Suprapubic skin (tissue), 4 donors: ENCODE data around the gene CYP26C1.

Source experiments
- EP300 ChIP-seq: sonication (generic); formaldehyde crosslinking; IDR thresholded peaks from one replicate; pipeline ENCODE4 v1.6.1; 2017; ENCODE audit warnings: antibody characterized with exemption
- POLR2AphosphoS5 ChIP-seq, 3 donors: sonication (generic); formaldehyde crosslinking; IDR thresholded peaks; one replicate each; pipeline ENCODE4 v1.6.1; 2017; ENCODE audit warnings: antibody characterized with exemption in 3 of 3
- TF ChIP-seq, protein P1 (sequence below), 2 donors: fragments of 200-600 bp in 1 of 2; fragments of 450-650 bp in 1 of 2; sonication (generic) in 1 of 2; IDR thresholded peaks; one replicate each; pipeline ENCODE4 v1.5.1; 2016 to 2019; ENCODE audit warnings: antibody characterized with exemption in 2 of 2, mild to moderate bottlenecking in 1 of 2, moderate library complexity in 1 of 2

DNA sequence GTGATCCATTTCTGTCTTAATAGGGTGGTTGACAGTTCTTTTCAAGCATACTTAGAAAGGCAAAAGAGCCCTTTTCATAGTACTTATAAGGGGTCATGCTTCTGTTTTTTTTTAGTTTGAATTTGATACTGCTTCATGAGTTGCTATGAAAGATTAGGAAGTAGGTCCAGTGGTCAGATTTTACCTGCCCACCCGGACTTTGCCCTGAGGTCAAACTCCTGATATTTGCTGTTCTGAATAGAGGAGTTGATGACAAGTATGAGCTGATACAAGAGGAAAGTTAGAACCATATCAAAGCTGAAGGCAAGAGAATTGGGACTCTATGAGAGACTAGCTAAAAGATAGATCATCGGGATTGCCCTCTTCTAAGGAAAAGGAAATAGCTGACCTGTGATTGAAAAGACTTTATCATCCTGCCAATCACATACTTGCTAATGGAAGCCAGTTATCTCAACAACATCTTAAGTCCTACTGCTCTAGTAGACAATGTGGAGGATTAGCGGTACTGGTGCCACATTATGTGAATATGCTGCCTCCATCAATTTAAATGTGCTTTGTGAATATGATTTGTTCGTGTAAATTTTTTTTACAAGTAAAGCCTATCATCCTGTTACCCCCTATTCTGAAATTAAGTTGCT lies 37.5 kb upstream of the CYP26C1 start:
- TF ChIP-seq EP300, result no peak
- TF ChIP-seq, protein P1, sequence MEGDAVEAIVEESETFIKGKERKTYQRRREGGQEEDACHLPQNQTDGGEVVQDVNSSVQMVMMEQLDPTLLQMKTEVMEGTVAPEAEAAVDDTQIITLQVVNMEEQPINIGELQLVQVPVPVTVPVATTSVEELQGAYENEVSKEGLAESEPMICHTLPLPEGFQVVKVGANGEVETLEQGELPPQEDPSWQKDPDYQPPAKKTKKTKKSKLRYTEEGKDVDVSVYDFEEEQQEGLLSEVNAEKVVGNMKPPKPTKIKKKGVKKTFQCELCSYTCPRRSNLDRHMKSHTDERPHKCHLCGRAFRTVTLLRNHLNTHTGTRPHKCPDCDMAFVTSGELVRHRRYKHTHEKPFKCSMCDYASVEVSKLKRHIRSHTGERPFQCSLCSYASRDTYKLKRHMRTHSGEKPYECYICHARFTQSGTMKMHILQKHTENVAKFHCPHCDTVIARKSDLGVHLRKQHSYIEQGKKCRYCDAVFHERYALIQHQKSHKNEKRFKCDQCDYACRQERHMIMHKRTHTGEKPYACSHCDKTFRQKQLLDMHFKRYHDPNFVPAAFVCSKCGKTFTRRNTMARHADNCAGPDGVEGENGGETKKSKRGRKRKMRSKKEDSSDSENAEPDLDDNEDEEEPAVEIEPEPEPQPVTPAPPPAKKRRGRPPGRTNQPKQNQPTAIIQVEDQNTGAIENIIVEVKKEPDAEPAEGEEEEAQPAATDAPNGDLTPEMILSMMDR (IDR thresholded peaks at IDR 0.05), result no peak
- no peak for TF ChIP-seq POLR2AphosphoS5 (IDR thresholded peaks at IDR 0.05)
